HUES6 (cell line): ENCODE results near the gene NCBP2.

Source experiments
- H3K27ac ChIP-seq: 2 replicates; pipeline ENCODE4 v1.7.0; 2013; ENCODE audit warnings: low read depth, mild to moderate bottlenecking, low read length, inconsistent platforms
- H3K27me3 ChIP-seq: 2 replicates; pipeline ENCODE4 v1.6.1; 2013; ENCODE audit warnings: low read length; ENCODE audit not compliant: control insufficient read depth, insufficient read depth
- H3K36me3 ChIP-seq: 2 replicates; pipeline ENCODE4 v1.6.1; 2013; ENCODE audit warnings: low read length; ENCODE audit not compliant: control insufficient read depth, insufficient read depth
- H3K4me1 ChIP-seq: 2 replicates; pipeline ENCODE4 v1.6.1; 2013; ENCODE audit warnings: low read length; ENCODE audit not compliant: control insufficient read depth, insufficient read depth
- H3K4me3 ChIP-seq: 2 replicates; pipeline ENCODE4 v1.5.1; 2013; ENCODE audit warnings: low read depth, low read length
- H3K9ac ChIP-seq: one replicate; pipeline ENCODE4 v1.6.1; 2013; ENCODE audit warnings: mild to moderate bottlenecking, low read length
- H3K9me3 ChIP-seq: 2 replicates; pipeline ENCODE4 v1.6.1; 2013; ENCODE audit warnings: low read depth, low read length; ENCODE audit not compliant: control insufficient read depth, insufficient read depth

The NCBP2 gene

DNA sequence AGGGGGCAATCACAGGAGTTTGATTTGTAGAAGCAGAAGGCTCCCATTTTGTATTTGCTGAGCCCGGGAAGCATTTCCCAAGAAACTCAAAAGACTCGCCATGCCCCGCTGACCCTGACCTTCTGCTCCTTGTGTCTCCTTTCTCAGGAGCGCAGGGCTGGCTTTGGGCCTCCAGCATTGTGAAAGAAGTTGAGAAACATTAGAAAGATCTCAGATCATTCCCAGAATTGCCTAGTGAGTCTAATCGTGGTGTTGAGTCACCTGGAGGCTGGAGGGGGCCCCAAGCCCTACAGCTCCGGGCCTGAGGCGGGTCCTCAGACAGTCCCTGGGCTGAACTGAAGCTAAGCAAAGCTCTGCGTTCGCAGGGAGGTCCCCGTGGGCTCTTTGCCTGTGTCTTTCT is 37.2 kb upstream of the NCBP2 start:
- Histone ChIP-seq H3K36me3 (no peaks in the 10 kb centered on the region), H3K4me3 (no peak overlapping the region), H3K4me1 (0 out of 2 replicates have a peak, but pooled peaks cover 2% of the 10 kb centered on the region), H3K9ac (no peak overlapping the region), H3K27me3 (no peaks in the 10 kb centered on the region), H3K9me3 (peaks cover 7% of the 10 kb centered on the region), H3K27ac (no peak overlapping the region)

DNA sequence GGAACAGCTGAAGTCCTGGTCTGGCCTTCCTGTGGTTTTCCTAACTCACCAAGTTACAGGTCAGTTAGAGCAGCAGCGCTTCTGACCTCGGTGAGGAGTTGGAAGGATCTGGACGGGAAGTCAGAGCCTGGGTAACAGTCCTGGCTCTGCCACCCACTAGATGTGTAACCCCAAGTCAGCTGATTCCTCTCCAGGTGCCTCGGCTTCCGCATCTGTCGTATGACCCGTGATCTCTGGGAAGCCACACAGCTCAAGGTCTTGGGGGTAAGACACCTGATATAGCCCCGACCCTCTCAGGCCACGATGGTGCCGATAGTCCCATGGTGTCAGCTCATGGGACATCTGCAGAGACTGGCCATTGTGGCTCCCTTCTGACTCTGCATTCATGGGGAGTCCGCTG is 34.6 kb upstream of the NCBP2 start:
- Histone ChIP-seq H3K9ac (no peak overlapping the region), H3K9me3 (peaks cover 12% of the 10 kb centered on the region), H3K27ac (no peak overlapping the region), H3K4me3 (no peak overlapping the region), H3K27me3 (no peaks in the 10 kb centered on the region), H3K36me3 (no peaks in the 10 kb centered on the region), H3K4me1 (0 out of 2 replicates have a peak, but pooled peaks cover 2% of the 10 kb centered on the region)

DNA sequence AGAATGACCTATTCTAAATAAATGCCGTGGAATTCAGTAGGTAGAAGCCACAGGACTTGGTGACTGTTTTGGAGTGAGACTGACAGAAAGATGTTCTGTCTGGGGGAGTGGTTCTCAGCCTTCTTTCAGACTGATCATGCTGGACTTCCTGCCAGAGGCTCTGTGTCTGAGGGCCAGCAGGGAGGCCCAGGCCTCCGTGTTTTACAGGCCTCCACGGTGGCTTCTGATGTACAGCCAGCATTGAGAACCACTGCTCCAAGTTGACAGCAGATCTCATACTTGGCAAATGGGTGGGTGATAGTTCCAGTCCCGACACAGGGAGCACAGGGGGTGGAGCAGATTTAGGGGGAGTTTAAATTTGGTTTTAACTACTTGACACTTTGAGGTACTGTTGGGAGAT is 33.0 kb upstream of the NCBP2 start:
- H3K9me3 ChIP-seq, result peaks cover 13% of the 10 kb centered on the region
- no peaks in the 10 kb centered on the region for H3K36me3 ChIP-seq
- H3K4me1 ChIP-seq, result 0 out of 2 replicates have a peak, but pooled peaks cover 2% of the 10 kb centered on the region
- no peak overlapping the region for H3K27ac ChIP-seq
- peaks cover 13% of the 10 kb centered on the region for H3K27me3 ChIP-seq
- H3K9ac ChIP-seq, result no peak overlapping the region
- H3K4me3 ChIP-seq, result no peak overlapping the region

DNA sequence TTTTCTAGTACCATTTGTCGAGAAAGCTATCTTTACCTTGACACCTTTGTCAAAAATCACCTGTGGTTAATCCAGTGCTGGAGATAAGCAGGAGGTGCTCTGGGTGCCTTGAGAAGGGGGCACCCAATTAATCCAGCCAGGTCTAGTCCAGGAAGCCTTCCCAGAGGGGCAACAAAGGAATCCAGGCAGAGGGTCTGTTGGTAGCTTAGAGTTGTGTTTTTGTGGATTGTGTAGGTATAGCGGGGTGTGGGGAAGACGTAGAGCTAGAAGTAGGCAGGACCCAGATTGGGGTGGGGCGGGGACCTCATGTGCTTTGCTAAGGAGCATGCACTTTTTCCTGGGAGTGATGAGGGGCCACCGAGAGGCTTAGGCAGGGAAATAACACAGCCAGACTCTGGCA is 32.3 kb upstream of the NCBP2 start:
- Histone ChIP-seq H3K4me1 (0 out of 2 replicates have a peak, but pooled peaks cover 2% of the 10 kb centered on the region), H3K36me3 (no peaks in the 10 kb centered on the region), H3K27ac (no peak overlapping the region), H3K4me3 (no peak overlapping the region), H3K9ac (no peak overlapping the region), H3K9me3 (peaks cover 13% of the 10 kb centered on the region), H3K27me3 (peaks cover 20% of the 10 kb centered on the region)

DNA sequence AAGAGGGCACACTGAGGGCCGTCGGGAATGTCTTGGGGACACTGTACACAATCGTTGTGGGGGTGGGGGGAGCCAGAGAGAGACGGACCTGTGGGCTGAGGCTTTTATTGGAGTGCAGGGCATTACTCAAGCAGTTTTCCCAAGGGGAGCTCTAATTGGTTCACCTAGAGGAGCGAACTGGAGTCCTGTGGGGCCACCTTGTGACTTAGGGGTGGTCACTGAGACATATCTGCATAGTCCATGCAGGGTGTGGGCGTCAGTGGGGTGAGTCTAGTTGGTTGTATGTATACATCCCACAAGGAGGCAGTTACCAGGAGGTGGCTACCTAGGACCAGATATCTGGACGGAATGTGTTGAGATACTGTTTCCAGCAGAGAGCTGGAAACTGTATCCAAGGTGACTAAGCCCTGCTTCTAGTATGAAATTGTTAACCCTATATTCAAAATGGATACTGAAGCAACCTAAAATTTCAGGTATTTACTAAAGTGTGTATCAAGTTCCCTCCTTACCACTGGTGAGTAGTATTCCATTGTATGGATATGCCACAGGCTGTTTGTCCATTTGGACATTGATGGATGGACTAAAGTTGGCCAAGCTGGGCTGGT is 28.9 kb upstream of the NCBP2 start:
- Histone ChIP-seq H3K9ac (no peak overlapping the region), H3K36me3 (no peaks in the 10 kb centered on the region)

DNA sequence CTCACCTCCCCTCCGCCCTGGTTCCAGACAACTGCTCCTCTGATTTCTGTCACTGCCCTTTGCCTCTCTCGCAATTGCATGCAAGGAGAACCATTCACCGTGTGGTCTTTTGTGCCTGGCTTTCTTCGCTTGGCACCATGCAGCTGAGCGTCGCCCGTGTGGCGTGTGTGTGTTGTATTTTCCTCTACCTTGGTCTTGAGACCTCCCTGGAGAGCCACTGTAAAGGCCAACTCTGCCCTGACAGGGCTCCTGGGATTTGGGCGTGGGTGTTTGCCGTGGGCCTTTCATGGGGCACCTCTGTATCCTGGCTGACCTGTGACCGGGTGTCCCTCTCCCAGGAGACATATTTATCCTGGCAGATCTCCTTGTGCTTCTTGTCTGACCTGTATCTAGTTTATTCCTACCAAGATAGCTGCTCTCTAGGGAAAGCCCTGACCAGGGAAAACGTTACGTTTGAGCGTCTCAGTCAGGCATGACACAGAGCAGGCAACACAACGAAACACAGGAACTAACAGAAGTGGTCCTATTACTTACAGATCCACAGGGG is 28.3 kb upstream of the NCBP2 start:
- H3K9me3 ChIP-seq, result peaks cover 13% of the 10 kb centered on the region
- H3K27me3 ChIP-seq, result peaks cover 60% of the 10 kb centered on the region
- H3K36me3 ChIP-seq, result no peaks in the 10 kb centered on the region
- no peak overlapping the region for H3K4me3 ChIP-seq
- H3K9ac ChIP-seq, result no peak overlapping the region
- no peak overlapping the region for H3K27ac ChIP-seq
- no peaks in the 10 kb centered on the region for H3K4me1 ChIP-seq

More for the DNA sequence above, 28.9 kb upstream of the NCBP2 start:
- Histone ChIP-seq H3K27ac (no peak overlapping the region), H3K27me3 (peaks cover 54% of the 10 kb centered on the region), H3K4me3 (no peak overlapping the region), H3K4me1 (no peaks in the 10 kb centered on the region), H3K9me3 (peaks cover 13% of the 10 kb centered on the region)

DNA sequence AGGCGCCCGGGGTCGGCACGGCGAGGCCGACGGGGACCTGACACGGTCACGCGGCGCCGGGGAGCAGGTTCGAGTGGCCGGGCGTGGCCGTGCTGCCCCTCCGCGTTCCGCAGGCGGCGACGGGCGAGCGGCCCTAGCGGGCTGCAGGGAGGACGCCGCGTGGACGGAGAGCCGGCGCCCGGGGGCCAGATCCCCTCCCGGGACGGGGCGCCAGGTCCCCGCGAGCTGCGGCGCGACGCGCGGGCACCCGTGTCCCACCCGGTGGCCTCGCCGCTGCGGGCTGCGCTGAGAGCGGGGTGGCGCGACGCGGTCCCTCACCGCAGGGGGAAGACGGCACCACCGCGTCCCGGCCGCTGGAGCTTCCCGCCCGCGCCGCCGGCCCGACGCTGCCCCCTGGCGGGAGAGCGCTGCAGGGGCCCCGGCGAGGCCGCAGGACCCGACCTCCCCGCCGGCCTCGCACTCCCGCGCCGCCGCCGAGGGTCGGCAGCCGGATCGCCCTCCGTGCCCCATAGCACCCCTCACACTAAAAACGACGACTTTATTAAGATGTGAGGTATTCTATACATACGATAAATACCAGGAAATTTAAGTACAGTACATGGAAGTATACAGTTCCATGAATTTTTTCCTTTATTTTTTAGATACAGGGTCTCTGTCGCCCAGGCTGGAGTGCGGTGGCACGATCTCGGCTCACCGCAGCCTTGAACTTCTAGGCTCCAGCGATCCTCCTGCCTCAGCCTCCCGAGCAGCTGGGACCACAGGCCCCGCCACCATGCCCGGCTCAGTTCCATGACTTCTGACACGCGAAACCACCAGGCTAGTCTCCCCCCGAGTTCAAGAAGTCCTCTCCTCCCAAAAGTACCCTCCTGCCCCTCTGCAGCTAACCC is 27.6 kb upstream of the NCBP2 start:
- peaks cover 13% of the 10 kb centered on the region for H3K9me3 ChIP-seq
- no peak overlapping the region for H3K27ac ChIP-seq
- H3K4me1 ChIP-seq, result no peaks in the 10 kb centered on the region
- peaks cover 67% of the 10 kb centered on the region for H3K27me3 ChIP-seq
- no peak overlapping the region for H3K9ac ChIP-seq
- H3K4me3 ChIP-seq, result peak overlapping the region; percentile 67
- H3K36me3 ChIP-seq, result no peaks in the 10 kb centered on the region

DNA sequence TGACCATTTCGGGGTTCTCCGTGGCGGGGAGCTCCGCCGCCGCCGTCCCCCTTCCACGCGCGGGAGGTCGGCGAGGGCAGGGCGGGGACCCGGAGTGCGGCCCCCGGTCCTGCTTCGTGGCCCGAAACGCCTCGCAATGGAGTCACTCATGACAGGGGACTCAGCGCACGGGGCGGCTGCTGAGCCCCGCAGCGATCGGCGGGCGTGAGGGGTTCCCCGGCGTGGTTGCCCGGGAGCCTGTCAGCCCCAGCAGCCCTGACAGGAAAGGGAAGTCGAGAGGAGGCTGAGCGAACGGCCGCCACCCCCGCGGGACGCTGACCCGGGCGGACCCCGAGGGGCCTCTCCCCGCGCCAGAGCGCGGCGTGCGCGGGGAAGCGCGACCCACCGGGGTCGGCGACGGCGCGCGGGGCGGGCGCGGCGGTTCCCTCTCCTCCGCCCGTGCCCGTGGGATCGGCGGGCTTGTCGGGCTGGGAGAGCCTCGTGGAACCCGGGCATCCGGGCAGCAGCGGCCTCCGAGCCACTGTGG is 26.9 kb upstream of the NCBP2 start:
- no peaks in the 10 kb centered on the region for H3K36me3 ChIP-seq
- no peak overlapping the region for H3K9ac ChIP-seq
- peaks cover 71% of the 10 kb centered on the region for H3K27me3 ChIP-seq
- peaks cover 13% of the 10 kb centered on the region for H3K9me3 ChIP-seq
- no peaks in the 10 kb centered on the region for H3K4me1 ChIP-seq
- peak overlapping the region; percentile 67 for H3K4me3 ChIP-seq
- H3K27ac ChIP-seq, result no peak overlapping the region

DNA sequence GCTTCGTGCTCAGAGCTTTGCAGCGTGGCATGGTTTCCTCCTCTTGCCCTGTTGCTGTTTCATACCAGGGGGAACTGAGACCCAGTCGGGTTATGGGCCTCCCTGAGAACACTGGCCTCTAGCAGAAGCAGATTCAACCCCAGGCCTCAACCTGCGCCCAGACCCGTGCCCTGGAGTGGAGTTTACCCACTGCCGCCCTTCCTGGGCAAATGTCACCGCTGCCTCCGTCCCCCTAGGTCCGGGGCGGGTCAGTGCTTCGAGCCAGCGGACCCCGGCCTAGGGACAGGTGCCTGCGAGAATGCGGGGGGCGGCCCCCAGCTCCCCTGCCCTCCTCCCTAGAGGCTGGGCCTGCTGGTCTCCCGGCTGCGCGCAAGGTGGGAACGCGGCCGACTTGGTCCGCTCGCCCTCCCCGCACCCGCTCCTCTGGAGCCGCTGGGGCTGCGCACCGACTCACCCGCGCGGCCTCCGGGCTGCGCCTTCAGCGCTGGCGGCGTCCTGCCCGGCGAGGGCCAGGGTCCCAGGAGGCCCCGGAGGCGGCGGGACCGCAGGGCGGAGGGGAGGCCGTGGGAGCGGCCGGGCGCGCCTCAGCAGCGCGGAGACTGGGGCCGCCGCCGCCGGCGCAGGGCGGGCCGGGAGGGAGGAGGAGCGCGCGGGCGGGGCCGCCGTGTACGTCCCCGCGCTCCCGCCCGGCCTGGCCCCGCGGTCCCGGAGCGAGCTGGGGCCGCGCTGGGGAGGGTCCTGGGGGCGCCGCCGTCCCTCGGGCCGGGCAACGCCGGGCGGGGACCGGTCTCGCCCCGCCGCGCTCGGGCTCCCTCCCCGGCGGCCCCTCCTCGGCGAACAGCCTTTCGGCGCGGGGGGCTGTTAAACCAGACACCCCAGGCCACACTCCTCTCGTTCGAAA is 26.2 kb upstream of the NCBP2 start, which contains the start of gene PIGZ:
TSS of gene PIGZ (minus strand) at position 601 of the 901 bp plus-strand sequence. CDS start 16,802 bp downstream, outside the sequence.
- Histone ChIP-seq H3K4me3 (peak within 1 kb of the TSS; percentile 67), H3K27me3 (peaks cover 74% of the 10 kb centered on the region), H3K4me1 (no peaks in the 10 kb centered on the region), H3K9me3 (peaks cover 13% of the 10 kb centered on the region), H3K27ac (no peak within 1 kb of the TSS), H3K36me3 (no peaks in the 10 kb centered on the region), H3K9ac (peak within 1 kb of the TSS; percentile 23)
